Epithelial cell of proximal tubule (primary cell): ENCODE results near the gene DNMT1. TPM values are rescaled to one million over a fixed set of nuclear protein-coding genes. Genes with fewer than 3 reads are reported as not detected.

Experiments
- DNase-seq: peaks from one replicate; pipeline ENCODE4 v3.0.0-alpha.2; 2011; ENCODE audit warnings: low read depth
- H3K4me3 ChIP-seq: 2 replicates; pipeline ENCODE4 v1.5.1; 2011; ENCODE audit warnings: low read depth, mild to moderate bottlenecking, low read length
- CTCF ChIP-seq: conservative IDR thresholded peaks from 2 replicates; pipeline ENCODE4 v1.5.1; 2012; ENCODE audit warnings: low read depth, mild to moderate bottlenecking, low read length
- total RNA-seq: library from RNA; depleted of rRNA; stranded (reverse); fragments of >200 nt; gene quantifications from 2 replicates; pipeline ENCODE4 v1.2.3, GENCODE V29; 2015

The DNMT1 gene
- total RNA-seq, 1 donor from 2014 or later: 154 TPM

DNA sequence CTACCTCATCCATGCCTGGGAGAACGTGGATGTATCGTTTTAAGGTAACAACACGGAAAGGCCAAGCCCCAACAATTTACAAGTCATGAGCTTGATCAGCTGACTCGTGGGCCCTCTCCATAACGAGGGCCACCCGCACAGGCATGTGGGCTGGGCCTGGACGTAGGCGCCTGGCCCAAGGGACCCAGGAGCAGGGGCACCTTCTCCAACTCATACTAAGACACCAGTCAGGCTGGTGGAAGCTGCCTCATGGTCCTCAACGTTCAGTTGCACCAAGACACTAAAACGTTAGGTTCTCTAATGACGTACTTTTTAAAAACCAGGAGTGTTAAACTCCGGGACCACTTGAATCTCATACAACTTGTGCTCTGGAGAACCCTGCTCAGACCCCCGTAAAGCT, 53.3 kb downstream of the DNMT1 start:
- TF ChIP-seq CTCF: no peak
- DNase-seq: no peak
- H3K4me3 ChIP-seq: no peak overlapping the region

DNA sequence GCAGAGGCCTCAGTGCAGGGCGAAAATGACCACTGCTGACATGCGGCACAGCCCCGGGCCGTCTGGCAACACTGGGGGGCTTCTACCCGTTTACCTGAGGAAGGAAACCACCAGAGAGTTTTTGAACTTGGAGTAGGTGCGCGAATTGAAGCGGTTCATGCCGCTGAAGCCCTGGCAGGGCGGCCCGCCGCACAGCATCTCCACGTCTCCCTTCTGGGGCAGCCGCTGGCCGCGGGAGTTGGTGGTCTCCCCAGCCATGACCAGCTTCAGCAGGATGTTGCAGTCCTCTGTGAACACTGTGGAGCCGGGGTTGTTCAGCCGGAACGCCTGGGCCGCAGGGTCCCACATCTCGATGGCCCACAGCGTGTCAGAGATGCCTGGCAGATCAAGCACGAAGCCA, 54.8 kb downstream of the DNMT1 start:
- no peak overlapping the region for H3K4me3 ChIP-seq
- no peak for TF ChIP-seq CTCF
- no peak for DNase-seq

DNA sequence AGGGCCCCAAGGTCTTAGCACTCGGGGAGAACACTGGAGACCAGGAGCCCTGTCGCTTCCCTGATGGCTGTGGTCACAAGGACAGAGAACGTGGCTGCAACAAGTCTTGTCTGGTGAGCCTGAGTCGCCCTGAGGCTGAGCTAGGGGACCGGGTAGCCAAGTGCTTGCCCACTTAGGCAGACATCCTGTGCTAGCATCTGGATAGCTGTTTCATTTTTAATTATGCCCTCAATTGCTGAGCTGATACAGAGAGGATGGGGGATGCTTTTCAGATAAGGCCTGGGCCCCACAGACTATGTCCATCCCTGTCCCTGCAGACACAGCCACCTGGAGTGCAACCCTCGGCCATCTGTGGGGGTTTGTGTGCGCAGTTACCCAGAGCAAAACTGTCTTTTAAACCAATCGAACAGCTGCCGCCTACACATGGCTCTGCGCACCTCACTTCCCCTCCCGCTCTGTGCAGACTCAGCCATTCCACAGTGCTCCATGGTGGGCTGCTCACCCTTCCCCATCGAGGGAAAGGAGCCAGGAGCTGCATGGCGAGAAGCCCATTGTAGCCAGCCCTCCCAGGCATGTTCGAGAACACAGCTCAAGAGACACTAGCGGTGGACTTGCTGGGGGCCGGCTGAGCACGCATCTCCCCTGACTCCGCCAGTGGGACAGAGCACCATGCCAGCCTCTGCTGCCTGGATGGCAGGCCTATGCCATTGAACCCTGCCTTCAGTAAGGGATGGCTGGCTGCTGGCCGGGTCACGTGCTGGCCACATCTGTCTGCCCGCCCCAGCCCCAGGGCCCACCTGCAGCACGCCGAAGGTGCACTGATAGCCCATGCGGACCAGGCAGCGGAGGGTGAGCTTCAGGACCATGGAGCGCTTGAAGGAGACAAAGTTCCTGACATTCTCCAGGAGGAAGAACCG, 55.6 kb downstream of the DNMT1 start:
- no peak overlapping the region for H3K4me3 ChIP-seq
- no peak for DNase-seq
- no peak for TF ChIP-seq CTCF

- no peak for TF ChIP-seq CTCF
- H3K4me3 ChIP-seq: no peak overlapping the region
- DNase-seq: no peak
Observed at GRCh38 chr19:10137751-10138682, 56.7 kb downstream of the DNMT1 start.

DNA sequence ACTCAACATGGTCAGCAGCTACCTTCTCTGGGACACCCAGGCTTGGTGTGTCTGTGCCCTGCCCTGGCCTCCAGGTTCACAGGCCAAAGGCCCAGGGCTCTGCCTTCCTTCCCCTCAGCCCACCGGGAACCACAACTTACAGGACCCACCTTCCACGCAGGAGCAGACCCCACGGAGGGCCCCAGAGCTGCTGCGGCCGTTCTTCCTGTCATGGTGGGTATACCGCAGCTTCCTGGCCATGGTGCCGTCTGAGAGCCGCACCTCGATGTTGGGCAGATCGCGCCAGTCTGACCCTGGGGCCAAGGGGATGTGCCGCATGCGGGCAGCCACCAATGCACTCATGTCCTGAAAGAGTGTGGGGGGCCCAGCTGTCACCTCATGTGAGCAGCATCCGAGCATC, 57.8 kb downstream of the DNMT1 start:
- no peak for DNase-seq
- TF ChIP-seq CTCF: no peak

DNA sequence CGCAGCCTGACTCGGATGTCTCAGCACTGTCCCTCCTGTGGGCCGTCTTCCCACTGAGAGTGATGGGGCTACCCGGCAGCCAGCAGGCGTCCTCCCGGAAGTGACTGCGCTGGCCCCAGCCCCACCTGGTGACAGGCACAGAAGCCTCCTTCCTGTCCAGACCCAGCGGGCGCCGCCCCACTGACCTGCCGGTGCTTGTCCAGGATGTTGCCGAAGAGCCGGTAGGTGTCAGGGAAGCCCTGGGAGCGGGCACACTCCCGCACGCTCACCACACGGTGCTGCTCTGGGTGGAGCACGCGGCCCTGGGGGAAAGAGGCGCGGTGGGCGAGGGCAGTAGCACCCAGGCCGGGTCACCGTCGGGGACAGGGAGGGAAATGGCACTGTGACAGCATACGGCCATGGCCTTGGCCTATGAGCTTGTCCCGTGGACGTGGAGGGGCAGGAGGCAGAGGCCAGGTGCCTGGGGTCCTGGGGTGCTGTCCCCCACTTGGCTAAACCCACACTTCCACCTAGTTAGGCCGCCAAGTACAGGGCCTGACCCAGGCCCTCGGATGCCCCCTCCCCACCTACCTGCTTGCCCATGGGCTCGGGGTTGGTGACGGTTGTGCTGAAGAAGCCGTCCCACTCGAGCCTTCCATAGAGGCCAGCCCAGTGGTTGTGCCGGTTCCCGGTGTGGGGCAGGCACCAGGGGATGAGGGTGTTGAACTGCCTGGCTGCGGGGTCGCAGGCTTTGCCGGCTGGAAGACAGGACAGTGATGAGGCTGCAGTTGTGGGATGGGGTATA, 59.0 kb downstream of the DNMT1 start:
- TF ChIP-seq CTCF: no peak
- no peak for DNase-seq
- no peak overlapping the region for H3K4me3 ChIP-seq

More for the DNA sequence above, 57.8 kb downstream of the DNMT1 start:
- no peak overlapping the region for H3K4me3 ChIP-seq
